RWPE2 (cell line): ENCODE measurements around the gene EEPD1.
"Not testable (repeated sequence)": the region's sequence is repeated elsewhere in the genome, so short reads cannot be mapped to it uniquely, and the experiment has no call there.

Experiments
- ATAC-seq: fragments of 200-7000 bp; cut with Tn5 transposase; 3 replicates; pipeline ENCODE4 v1.9.1; 2021; ENCODE audit warnings: low read depth
- DNase-seq: peaks from one replicate; pipeline ENCODE4 v3.0.0-alpha.2; 2020; ENCODE audit warnings: low spot score
- H3K27ac ChIP-seq: fragments of 450-650 bp; 2 replicates; pipeline ENCODE4 v1.5.1; 2017; ENCODE audit warnings: mild to moderate bottlenecking; ENCODE audit not compliant: poor library complexity, severe bottlenecking
- H3K27me3 ChIP-seq: fragments of 250-450 bp; sonication (Bioruptor Pico); 2 replicates; pipeline ENCODE4 v1.5.1; 2021; ENCODE audit warnings: mild to moderate bottlenecking, moderate library complexity; ENCODE audit not compliant: insufficient read depth, poor library complexity, severe bottlenecking
- H3K36me3 ChIP-seq: fragments of 250-450 bp; sonication (Bioruptor Pico); 2 replicates; pipeline ENCODE4 v1.5.1; 2020; ENCODE audit warnings: low read depth, mild to moderate bottlenecking, moderate library complexity
- H3K4me1 ChIP-seq: fragments of 250-450 bp; sonication (Bioruptor Pico); 2 replicates; pipeline ENCODE4 v1.5.1; 2021; ENCODE audit warnings: mild to moderate bottlenecking, moderate library complexity; ENCODE audit not compliant: insufficient read depth, poor library complexity, severe bottlenecking
- H3K4me3 ChIP-seq: fragments of 250-450 bp; sonication (Bioruptor Pico); 2 replicates; pipeline ENCODE4 v1.5.1; 2021; ENCODE audit warnings: mild to moderate bottlenecking, moderate library complexity; ENCODE audit not compliant: severe bottlenecking
- H3K9me3 ChIP-seq: fragments of 250-450 bp; sonication (Bioruptor Pico); 2 replicates; pipeline ENCODE4 v1.5.1; 2021; ENCODE audit warnings: mild to moderate bottlenecking, moderate library complexity; ENCODE audit not compliant: severe bottlenecking
- TF ChIP-seq, protein P1 (sequence below): fragments of 450-650 bp; IDR thresholded peaks from one replicate; pipeline ENCODE4 v1.5.1; 2017; ENCODE audit warnings: mild to moderate bottlenecking, moderate library complexity; ENCODE audit not compliant: poor library complexity, severe bottlenecking

The EEPD1 gene

GRCh38 chr7:36145686-36146085 is 7.4 kb upstream of the EEPD1 start:
- Histone ChIP-seq H3K4me1 (no peaks in the 10 kb centered on the region), H3K36me3 (no peaks in the 10 kb centered on the region), H3K27me3 (no peaks in the 10 kb centered on the region), H3K27ac (no peak overlapping the region), H3K9me3 (no peaks in the 10 kb centered on the region), H3K4me3 (no peak overlapping the region)
- TF ChIP-seq, protein P1, sequence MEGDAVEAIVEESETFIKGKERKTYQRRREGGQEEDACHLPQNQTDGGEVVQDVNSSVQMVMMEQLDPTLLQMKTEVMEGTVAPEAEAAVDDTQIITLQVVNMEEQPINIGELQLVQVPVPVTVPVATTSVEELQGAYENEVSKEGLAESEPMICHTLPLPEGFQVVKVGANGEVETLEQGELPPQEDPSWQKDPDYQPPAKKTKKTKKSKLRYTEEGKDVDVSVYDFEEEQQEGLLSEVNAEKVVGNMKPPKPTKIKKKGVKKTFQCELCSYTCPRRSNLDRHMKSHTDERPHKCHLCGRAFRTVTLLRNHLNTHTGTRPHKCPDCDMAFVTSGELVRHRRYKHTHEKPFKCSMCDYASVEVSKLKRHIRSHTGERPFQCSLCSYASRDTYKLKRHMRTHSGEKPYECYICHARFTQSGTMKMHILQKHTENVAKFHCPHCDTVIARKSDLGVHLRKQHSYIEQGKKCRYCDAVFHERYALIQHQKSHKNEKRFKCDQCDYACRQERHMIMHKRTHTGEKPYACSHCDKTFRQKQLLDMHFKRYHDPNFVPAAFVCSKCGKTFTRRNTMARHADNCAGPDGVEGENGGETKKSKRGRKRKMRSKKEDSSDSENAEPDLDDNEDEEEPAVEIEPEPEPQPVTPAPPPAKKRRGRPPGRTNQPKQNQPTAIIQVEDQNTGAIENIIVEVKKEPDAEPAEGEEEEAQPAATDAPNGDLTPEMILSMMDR = no peak
- no peak for ATAC-seq
- no peak for DNase-seq

GRCh38 chr7:36147361-36147760 is 5.7 kb upstream of the EEPD1 start:
- no peak overlapping the region for H3K4me3 ChIP-seq
- DNase-seq (no peak), ATAC-seq (no peak)
- TF ChIP-seq, protein P1 = no peak
- no peaks in the 10 kb centered on the region for H3K4me1 ChIP-seq
- no peak overlapping the region for H3K27ac ChIP-seq
- no peaks in the 10 kb centered on the region for H3K36me3 ChIP-seq
- H3K9me3 ChIP-seq = no peaks in the 10 kb centered on the region
- H3K27me3 ChIP-seq = no peaks in the 10 kb centered on the region

- TF ChIP-seq, protein P1 = no peak
- no peak for ATAC-seq
- H3K4me1 ChIP-seq = no peaks in the 10 kb centered on the region
Measured at GRCh38 chr7:36148422-36149065, 4.5 kb upstream of the EEPD1 start.

DNA sequence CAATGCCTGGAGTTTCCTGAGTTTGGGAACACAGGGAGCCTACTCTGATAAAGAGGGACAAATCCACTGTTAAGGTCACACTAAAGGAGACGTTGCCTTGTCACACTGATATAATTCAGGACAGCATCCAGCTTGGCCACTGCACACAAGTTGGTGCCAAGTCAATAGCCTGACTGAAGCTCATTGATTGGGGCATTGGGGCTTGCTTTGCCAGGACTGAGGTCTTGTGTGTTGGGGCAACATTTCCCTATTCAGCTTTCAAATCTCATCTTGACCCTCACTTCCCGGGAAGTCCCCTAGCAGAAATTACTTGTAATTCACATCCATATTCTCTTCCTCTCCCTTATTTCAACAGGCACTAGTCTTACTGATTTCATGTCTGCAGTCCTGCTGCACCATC is 3.8 kb upstream of the EEPD1 start:
- not testable (repeated sequence) for H3K4me3 ChIP-seq, H3K36me3 ChIP-seq, ATAC-seq, H3K27ac ChIP-seq, DNase-seq, H3K9me3 ChIP-seq, H3K4me1 ChIP-seq, H3K27me3 ChIP-seq

More at GRCh38 chr7:36148422-36149065, 4.5 kb upstream of the EEPD1 start:
- Histone ChIP-seq H3K27ac (no peak overlapping the region), H3K36me3 (no peaks in the 10 kb centered on the region), H3K9me3 (no peaks in the 10 kb centered on the region), H3K27me3 (no peaks in the 10 kb centered on the region), H3K4me3 (no peak overlapping the region)
- no peak for DNase-seq

GRCh38 chr7:36149694-36150452 is 3.2 kb upstream of the EEPD1 start:
- DNase-seq (no peak), ATAC-seq (no peak)
- TF ChIP-seq, protein P1 = no peak
- H3K4me1 ChIP-seq = no peaks in the 10 kb centered on the region
- no peaks in the 10 kb centered on the region for H3K9me3 ChIP-seq
- no peak overlapping the region for H3K4me3 ChIP-seq
- no peaks in the 10 kb centered on the region for H3K36me3 ChIP-seq
- no peaks in the 10 kb centered on the region for H3K27me3 ChIP-seq
- H3K27ac ChIP-seq = no peak overlapping the region
